PFSK-1 (cell line): Measurements from ENCODE around the gene C2orf76.

Experiments
- FOXP2 ChIP-seq: optimal IDR thresholded peaks from 2 replicates; pipeline ENCODE3; 2011; ENCODE audit warnings: borderline replicate concordance, control low read depth, inconsistent platforms; ENCODE audit not compliant: insufficient read depth; ENCODE audit errors: extremely low read length, extremely low read depth
- POLR2AphosphoS5 ChIP-seq: IDR thresholded peaks from 2 replicates; pipeline ENCODE4 v1.6.1; 2012; ENCODE audit warnings: low read depth, mild to moderate bottlenecking, control low read depth, low read length, moderate library complexity
- REST ChIP-seq, 2 experiments: IDR thresholded peaks; 2 replicates each; pipeline versions ENCODE4 v1.6.1 to v1.8.0; 2011 to 2012; ENCODE audit warnings: low read depth in 2 of 2, low read length in 2 of 2, control low read depth in 1 of 2, inconsistent platforms in 1 of 2, mild to moderate bottlenecking in 1 of 2, moderate library complexity in 1 of 2; ENCODE audit not compliant: insufficient read depth in 1 of 2
- SIN3A ChIP-seq: IDR thresholded peaks from 2 replicates; pipeline ENCODE4 v1.6.1; 2012; ENCODE audit warnings: mild to moderate bottlenecking, low read length, moderate library complexity, borderline replicate concordance; ENCODE audit not compliant: insufficient read depth
- TAF1 ChIP-seq: IDR thresholded peaks from 2 replicates; pipeline ENCODE4 v1.6.1; 2012; ENCODE audit warnings: low read length, control low read depth, borderline replicate concordance; ENCODE audit not compliant: insufficient read depth

The C2orf76 gene

GRCh38 chr2:119279666-119280065 is 87.0 kb downstream of the C2orf76 start:
- TF ChIP-seq POLR2AphosphoS5, result no peak
- TF ChIP-seq TAF1, result no peak
- no peak for TF ChIP-seq SIN3A

- TF ChIP-seq TAF1, result no peak
- TF ChIP-seq FOXP2, result no peak
- TF ChIP-seq SIN3A, result no peak
- no peak for TF ChIP-seq POLR2AphosphoS5
- TF ChIP-seq REST (IDR thresholded peaks at IDR 0.05; ENCODE audit: insufficient read depth in 1 of 2, low read depth in 2 of 2, low read length in 2 of 2), result no peak
Measured at GRCh38 chr2:119278946-119279345, 87.7 kb downstream of the C2orf76 start.

- no peak for TF ChIP-seq POLR2AphosphoS5
- no peak for TF ChIP-seq REST (IDR thresholded peaks at IDR 0.05; ENCODE audit: insufficient read depth in 1 of 2, low read depth in 2 of 2, low read length in 2 of 2)
- no peak for TF ChIP-seq SIN3A
- no peak for TF ChIP-seq TAF1
- no peak for TF ChIP-seq FOXP2
Measured at GRCh38 chr2:119276864-119277263, 89.8 kb downstream of the C2orf76 start.

GRCh38 chr2:119267604-119268003 is 99.0 kb downstream of the C2orf76 start:
- TF ChIP-seq SIN3A (no peak), FOXP2 (no peak)

DNA sequence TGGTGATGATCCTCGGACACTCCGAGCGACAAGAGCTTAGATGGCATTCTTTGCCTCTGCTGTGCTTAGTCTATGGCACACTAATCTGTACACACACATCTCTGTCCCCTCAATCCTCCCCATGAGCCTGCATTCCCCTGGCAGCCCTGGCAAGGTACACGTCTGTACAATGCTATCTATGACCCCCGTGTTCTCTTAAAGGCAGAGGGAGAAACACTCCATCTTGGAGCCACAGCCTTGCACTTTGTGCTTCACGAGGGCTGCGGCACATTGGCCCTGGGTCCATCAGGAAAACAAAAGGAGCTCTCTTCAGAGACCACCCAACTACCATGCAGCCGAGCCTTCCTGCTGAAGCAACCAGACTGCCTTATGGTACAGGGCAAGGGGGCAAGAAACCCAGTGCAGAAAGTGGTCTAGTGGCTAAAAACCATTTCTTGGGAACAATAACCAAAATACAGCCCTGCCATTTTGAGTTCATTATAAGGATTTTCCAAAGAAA is 100.5 kb downstream of the C2orf76 start:
- TF ChIP-seq POLR2AphosphoS5, result no peak
- TF ChIP-seq SIN3A, result no peak
- TF ChIP-seq REST (IDR thresholded peaks at IDR 0.05; ENCODE audit: insufficient read depth in 1 of 2, low read depth in 2 of 2, low read length in 2 of 2), result no peak
- no peak for TF ChIP-seq TAF1

- TF ChIP-seq REST (IDR thresholded peaks at IDR 0.05; ENCODE audit: insufficient read depth in 1 of 2, low read depth in 2 of 2, low read length in 2 of 2) (no peak), TAF1 (no peak), POLR2AphosphoS5 (no peak), SIN3A (no peak), FOXP2 (no peak)
Measured at GRCh38 chr2:119265693-119266066, 101.0 kb downstream of the C2orf76 start.
